HG02763 (cell line): ENCODE results near the gene SLC7A6OS.
"Not testable (repeated sequence)": the region's sequence is repeated elsewhere in the genome, so short reads cannot be mapped to it uniquely, and the experiment has no call there.

Experiments
- ATAC-seq: cut with Tn5 transposase; IDR thresholded peaks from one replicate; pipeline ENCODE4 v1.9.1; 2021; ENCODE audit warnings: mild to moderate bottlenecking, moderate library complexity; ENCODE audit not compliant: unreplicated experiment

SLC7A6OS gene

DNA sequence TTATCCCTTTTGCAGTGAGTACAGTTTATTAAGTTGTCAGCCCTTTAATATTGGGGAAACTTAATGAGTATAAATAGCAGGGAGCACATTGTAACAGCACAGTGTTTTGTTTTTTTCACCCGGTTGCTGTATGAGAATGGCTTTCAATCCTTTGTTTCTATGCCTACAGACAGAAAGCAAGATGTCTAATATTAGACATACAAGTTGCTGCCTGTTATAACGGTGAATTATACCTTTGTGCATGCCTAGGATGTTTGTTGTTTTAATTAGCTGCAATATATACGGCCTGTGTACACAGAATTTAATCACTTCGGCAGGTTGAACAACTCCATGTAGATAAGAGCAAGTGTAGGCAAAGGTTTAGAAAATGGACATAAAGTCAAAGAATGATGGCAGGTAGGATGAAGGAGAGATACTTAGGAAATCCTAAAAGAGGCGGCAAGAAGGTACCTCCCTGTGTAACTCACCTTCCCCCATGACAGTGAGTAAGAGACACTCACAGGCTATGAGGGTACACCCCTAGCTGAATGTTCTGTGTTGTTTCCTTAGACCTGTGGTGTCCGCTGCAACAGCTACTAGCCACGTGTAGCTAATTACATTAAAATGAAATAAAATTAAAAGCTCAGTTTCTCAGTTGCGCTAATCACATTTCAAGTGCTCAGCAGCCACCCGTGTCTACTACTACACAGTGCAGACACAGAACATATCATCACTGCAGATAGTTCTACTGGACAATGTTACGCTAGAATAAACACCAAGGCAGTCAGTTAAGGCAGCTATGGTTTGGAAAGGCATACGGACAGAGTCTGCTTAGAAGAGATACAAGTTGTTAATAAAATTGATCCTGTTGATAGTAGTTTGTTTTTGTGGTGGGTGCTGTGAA, 10.9 kb downstream of the SLC7A6OS start:
- ATAC-seq = no peak

GRCh38 chr16:68298907-68299561, 11.7 kb downstream of the SLC7A6OS start:
- no peak for ATAC-seq

DNA sequence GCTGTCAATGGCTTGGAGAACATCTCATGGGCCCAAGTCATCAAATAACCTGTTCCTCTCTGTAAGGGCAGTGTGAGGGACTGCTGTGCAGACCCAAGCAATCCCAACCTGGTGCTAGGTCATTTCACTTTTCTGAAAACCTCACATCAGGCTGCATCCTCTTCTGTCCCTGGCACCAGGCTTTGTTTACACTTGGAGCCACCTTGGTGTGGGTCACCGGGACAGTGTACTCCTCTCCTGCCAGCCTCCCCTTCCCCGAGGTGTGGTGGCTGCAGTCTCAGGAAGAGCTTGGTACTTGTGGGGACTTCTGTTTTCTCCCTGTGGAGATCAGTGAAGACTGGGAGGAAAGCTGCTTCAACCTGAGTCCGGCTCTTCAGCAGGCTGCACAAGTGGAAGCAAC, 12.4 kb downstream of the SLC7A6OS start:
- ATAC-seq = no peak

- ATAC-seq = no peak
These were observed 12.8 kb downstream of the SLC7A6OS start for GRCh38 chr16:68297908-68298307.

DNA sequence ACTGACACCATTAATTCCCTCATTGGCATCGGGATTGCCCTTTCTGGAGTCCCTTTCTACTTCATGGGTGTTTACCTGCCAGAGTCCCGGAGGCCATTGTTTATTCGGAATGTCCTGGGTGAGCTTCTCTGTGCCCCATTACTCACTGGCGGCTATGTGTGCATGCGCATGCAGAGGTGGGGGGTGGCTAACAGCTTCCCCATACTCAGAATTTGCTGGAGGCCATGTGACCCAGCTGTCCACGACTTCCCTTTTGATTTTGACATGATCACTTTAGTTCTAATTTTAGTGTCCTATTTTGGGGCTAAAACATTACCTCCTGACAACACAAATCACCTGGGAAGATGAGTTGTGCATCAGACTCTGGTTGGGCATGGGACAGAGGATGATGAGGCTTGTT, 14.1 kb downstream of the SLC7A6OS start:
- no peak for ATAC-seq

GRCh38 chr16:68296291-68296690, 14.5 kb downstream of the SLC7A6OS start:
- ATAC-seq = no peak

- ATAC-seq = no peak
These were observed 18.3 kb downstream of the SLC7A6OS start for GRCh38 chr16:68292425-68292824.

GRCh38 chr16:68291227-68291626, 19.5 kb downstream of the SLC7A6OS start:
- no peak for ATAC-seq

- ATAC-seq = no peak
These were observed 20.3 kb downstream of the SLC7A6OS start for GRCh38 chr16:68290450-68290849.

DNA sequence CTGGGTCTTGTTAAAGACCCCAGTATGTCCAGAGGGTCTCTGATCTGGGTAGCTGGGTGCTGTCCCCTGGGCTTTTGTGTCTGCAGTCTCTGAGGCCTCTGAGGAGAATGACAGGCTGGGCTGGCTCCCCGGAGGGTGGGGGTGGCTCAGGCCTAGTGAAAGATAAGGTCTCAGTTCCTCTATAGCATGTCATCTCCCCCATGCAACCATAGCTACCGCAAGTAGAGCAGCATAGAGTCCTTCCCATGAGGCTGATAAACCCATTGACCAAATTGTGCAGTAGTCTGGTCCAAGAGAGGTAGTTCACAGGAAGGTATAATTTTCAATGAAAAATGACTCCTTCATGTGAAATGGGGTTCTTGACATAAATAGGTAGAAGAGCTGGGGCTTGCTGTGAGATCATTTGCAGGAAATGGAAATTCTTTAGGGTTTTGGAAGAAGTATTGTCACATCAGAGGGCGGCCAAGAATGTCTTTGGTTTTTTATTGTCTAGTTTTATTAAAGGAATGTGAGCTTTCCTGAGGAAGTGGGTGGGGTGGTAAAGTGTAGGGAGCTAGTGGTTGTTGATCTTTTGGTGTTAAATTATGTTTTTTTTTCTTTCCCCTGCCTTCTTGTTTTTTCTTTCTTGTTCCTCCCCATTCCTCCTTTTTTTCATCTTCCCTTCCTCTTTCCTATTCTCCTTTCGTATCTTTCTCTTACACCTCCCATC, 21.0 kb downstream of the SLC7A6OS start:
- peak; percentile 76 for ATAC-seq

GRCh38 chr16:68289202-68289601, 21.5 kb downstream of the SLC7A6OS start:
- peak; percentile 4 for ATAC-seq

DNA sequence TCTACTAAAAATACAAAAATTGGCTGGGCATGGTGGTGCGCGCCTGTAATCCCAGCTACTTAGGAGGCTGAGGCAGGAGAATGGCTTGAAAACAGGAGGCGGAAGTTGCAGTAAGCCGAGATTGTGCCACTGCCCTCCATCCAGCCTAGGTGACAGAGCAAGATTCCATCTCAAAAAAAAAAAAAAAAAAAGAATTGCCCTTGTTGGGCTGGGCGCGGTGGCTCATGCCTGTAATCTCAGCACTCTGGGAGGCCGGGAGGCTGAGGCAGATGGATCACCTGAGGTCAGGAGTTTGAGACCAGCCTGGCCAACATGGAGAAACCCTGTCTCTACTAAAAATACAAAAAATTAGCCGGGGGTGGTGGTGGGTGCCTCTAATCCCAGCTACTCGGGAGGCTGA, 21.9 kb downstream of the SLC7A6OS start:
- ATAC-seq = not testable (repeated sequence)

DNA sequence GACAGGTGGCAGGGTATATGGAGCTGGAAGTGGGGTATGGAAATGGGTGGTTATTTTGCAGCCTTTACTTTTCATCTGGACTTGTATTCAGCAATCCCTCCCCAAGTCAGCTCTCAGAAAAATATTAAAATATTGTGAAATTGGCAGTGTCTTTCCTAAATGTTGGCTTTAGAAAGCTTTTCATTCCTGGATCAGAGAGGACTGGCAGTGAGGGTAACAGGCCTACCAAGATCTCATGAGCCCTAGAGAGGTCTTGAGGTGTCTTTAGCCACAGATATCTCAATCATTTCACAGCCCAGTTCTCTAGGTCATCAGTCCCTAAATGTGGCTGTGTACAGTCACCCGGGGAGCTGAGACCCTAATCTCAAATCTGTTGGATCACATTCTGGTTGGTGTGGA, 22.5 kb downstream of the SLC7A6OS start:
- ATAC-seq = no peak

- ATAC-seq = no peak
These were observed 23.2 kb downstream of the SLC7A6OS start for GRCh38 chr16:68287276-68288251.

DNA sequence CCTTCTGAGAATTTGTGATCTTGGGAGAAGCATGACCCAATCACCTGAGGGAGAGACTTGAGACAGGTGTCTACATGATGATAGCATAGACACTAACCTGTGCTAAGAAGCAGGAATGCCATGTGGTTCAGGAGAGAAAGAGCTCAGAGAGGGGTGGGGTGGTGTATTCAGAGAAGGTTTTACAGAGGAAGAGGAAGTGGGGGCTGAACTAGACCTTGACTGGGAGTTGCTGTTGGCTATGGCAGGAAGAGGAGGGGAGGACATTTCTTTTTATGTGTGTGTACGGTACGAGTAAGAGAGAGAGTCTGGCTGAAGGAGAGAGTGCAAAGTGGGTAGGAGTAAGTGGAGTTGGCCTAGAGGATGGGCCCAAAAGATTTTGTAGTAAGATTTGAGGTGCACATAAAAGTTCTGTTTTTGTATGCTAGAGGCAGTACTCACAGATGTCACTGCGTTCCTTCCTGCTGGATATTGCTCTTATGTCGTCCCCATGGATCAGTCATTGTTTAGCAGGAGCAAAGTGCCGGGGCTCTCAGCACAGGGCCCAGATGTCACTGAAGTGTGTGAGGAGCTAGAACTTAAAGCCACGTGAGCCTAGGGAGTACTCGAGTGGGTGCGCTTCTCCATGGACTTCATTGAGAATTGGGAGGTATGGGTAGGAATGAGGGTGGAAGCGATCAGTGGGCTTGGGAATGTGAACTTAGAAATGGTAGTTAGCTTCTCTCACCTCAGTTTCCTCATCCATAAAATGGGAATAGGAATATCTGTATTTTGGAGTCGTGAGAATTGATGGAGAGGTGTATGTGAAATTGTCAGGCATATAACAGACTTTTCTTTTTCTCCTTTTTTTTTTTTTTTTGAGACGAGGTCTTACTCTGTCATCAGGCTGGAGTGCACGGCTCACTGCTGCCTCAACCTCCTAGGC, 24.3 kb downstream of the SLC7A6OS start:
- no peak for ATAC-seq

DNA sequence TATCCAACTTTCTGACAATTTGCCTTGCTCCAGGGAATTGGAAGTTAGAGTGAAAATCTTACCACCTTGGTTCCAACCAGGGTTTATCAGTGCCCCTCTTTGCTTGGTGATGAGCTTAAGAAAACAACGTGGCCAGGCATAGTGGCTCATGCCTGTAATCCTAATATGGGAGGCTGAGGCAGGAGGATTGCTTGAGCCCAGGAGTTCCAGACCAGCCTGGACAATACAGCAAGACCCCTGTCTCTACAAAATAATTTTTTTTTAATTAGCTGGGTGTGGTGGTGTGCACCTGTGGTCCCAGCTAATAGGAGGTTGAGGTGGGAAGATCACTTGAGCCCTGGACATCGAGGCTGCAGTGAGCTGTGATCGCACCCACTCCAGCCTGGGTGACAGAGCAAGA, 25.1 kb downstream of the SLC7A6OS start:
- no peak for ATAC-seq

DNA sequence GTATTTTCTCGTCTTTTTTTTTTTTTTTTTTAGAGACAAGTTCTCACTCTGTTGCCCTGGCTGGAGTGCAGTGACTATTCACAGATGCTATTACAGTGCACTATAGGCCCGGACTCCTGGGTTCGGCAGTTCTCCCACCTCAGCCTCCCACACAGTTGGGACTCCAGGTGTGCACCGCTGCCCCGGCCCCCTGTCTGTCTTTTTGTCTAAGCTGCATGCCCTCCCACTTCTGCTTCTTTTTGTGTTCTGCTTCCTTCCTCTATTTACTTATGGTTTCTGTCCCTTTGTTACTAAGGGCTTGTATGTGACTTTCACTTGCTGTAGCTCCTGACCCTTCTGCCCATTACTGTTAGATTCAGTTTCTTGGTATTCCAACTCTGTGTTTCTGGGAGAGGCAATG, 25.9 kb downstream of the SLC7A6OS start:
- ATAC-seq = peak; percentile 42

DNA sequence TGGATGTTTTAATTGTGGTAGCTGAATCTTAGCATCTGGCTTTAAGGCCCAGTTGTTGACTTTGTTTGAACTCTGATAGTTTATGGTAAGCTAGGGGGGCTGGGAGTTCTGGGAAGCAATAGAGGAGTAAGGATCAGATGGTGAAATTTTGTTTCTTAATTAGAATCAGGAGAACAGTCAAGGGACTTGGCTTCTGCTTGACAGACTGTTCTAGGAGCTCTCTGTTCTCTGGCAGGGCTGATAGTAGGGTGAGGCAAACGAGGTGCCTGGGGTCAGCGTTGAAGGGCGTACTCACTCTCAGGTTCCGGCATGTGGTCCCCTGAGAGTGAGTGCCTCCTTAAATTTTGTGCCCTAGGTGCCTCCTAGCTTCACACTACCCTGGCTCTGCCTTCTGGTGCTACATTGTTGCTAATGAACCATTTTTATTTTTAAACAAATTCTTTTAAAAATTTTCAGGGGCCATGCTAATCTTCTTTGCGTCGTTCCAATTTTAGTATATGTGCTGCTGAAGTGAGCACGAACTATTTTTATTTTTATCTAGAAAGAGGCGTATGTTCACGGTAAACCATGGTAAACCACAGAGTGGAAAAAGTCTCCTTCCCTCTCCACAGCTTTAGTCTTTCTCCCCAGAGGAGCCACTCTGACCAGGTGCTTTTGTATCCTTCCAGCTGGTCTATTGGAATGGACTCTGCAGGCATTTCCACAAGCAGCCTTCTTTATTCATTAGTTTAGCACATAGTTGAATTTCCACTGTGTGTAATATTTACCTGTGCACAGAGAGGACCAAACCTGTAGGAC, 26.7 kb downstream of the SLC7A6OS start:
- peak; percentile 42 for ATAC-seq

DNA sequence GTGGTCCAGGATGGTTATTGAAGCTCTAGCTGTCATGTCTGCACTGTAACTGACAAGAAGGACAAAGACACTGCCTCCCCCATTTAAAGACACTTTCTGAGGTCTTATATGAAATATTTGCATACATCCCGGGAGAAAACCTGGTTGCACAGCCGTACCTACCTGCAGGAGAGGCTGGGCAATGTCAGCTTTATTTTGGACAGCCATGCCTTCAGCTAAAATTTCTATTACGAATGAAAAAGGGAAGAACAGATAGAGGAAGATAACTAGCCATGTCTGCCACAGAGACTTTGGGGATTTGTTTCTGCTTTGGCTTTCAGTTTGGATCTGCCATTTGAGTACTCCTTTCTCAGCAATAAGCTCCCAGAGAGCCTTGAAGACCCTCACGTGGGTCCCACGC, 27.4 kb downstream of the SLC7A6OS start:
- no peak for ATAC-seq
